Epidermal melanocyte (primary cell): ENCODE data around the gene ADARB2.

Source experiments
- DNase-seq: peaks from one replicate; pipeline ENCODE4 v3.0.0; 2011; ENCODE audit warnings: low spot score; ENCODE audit not compliant: insufficient read length

ADARB2 gene

GRCh38 chr10:1687190-1687589, 50.1 kb downstream of the ADARB2 start:
- DNase-seq: no peak

DNA sequence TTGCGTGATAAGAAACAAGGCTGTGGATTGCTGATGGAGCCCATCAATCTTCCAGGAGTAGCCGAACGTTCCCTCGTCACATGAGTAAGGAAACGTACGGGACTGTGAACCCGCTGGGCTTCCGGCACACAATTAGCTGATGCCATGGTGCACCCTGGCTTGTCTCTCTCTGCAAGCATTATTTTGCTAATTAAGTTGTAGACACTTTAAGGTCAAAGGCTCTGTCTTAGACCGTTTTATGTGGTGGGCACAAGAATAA, 50.9 kb downstream of the ADARB2 start:
- DNase-seq: no peak

- DNase-seq: no peak
These were observed 51.4 kb downstream of the ADARB2 start for GRCh38 chr10:1685699-1686490.

DNA sequence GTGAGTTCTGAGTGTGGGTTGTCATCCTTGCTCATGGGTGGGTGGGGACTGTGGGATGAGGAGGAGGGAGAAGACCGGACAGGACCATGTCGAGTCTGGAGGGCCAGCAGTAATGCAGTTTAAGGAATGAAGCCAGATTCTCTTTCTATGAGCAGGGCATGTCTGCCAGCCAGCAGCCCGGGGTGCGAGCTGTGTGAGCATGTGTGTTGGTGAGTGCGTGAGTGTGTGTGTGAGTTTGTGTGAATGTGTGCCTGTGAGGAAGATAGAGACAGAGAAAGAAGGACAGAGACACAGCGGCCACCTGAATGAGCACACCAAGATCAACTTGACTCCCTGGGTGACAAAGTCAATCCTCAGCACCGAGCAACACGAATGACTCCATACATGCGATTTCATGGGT, 52.3 kb downstream of the ADARB2 start:
- DNase-seq: no peak

GRCh38 chr10:1683649-1684048, 53.7 kb downstream of the ADARB2 start:
- DNase-seq: no peak

GRCh38 chr10:1679821-1680650, 57.3 kb downstream of the ADARB2 start:
- no peak for DNase-seq

DNA sequence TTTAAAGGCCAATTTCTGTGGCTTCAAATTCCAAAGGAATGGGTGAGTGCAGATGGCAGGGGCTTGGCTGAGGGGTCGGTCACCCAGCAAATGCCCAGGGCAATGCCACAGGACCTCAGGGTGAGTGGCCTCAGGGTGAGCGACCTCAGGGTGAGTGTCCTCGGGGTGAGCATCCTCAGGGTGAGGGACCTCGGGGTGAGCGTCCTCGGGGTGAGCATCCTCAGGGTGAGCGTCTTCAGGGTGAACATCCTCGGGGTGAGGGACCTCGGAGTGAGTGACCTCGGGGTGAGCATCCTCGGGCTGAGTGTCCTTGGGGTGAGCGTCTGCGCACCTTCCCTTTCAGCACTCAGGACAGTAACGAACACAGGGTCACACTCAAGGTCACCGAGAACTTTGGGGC, 59.2 kb downstream of the ADARB2 start:
- DNase-seq: no peak

DNA sequence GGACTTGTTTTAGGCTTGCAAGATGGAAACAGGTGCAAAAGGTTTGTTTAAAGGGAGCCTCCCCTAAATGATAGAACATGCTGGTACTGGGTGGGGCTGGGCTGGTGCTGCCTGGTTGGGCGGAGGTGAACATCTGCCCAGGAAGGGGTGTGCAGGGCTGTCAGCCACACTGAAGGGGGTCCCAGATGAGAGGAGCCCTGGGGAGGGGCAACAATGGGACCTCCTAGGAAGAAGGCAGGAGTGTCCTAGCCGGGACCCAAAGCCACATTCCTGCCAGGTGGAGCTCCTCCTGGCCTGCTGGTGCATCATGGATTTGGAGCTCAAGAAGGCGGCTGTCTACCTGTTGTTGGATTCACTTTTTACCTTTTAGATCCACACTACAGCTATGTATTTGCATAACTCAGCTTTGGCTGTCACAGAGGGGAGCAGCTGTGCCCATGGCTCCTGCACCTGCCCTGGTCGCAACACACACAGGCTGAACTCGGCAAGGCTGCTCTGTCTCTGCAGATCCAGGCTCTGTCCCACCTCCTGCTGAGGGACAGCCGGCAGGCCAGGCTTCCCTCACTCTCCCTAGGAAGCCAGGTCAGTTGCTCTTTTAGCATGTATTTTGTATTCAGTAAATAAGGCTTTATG, 59.9 kb downstream of the ADARB2 start:
- DNase-seq: no peak

- DNase-seq: no peak
These were observed 62.8 kb downstream of the ADARB2 start for GRCh38 chr10:1674501-1674900.

DNA sequence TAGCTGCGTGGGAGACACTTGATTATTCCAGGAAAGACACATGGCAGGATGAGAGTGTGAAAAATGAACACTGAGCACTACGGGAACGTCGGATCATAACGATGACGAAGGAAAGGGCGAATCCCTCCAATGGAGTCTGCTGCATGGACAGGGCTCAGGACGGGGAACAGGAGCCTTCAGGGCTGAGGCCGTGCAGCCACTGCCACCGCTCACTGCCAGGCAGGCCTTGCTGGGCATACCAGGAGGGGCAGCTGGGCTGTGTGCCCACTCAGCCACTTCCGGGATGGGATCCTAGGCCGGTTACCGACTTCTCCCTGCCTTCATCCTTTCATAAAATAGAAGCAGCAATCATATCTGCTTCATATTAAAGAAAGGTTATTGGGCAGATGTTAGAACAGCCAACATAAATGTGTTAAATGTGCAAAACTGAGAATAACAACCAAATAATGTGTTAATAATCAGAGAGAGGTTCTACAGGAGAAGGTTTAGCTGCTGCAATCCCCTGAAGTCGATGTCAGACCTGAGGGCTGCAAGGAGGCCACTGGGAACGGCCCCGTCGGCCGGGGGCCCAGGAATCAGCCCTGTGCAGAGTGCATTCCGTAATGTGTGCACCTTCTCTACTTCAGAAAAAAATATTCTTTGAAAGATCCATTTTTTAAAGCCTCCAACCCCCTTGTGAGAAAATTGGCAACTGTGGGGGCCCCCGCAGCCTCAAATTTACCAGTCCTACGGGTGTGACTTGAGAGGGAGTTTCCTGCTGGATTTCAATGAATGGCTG, 63.6 kb downstream of the ADARB2 start:
- no peak for DNase-seq

DNA sequence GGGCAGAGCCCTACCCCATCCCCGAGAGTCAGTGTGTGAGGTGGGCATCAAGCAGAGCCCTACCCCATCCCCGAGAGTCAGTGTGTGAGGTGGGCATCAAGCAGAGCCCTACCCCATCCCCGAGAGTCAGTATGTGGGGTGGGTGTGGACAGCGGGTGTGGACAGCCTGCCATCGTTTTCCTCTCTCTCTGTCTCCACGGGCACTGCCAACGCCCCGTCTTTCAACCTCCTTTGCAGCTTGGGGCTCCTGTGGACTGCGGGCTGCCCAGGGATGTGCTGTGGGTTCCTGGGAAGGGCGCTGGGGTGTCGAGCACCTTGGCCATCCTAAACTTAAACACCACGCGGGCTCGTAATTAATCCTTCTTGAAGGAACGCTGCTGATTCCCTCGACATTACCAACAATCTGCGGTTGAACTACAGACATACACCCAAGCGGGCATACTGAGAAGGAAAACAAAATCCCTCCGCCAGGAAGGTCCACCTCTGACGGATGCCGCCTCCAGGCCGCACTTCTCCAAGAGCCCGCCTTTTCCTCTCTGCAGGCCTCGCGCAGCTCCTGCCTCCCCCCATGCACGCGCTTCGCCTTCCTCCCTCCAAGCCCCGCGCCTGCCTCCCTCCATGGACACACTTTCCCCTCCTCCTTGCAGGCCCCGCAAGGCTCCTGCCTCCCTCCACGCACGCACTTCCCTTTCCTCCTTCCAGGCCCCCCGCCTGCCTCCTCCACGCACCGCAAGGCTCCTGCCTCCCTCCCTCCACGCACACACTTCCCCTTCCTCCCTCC, 65.1 kb downstream of the ADARB2 start:
- DNase-seq: no peak

DNA sequence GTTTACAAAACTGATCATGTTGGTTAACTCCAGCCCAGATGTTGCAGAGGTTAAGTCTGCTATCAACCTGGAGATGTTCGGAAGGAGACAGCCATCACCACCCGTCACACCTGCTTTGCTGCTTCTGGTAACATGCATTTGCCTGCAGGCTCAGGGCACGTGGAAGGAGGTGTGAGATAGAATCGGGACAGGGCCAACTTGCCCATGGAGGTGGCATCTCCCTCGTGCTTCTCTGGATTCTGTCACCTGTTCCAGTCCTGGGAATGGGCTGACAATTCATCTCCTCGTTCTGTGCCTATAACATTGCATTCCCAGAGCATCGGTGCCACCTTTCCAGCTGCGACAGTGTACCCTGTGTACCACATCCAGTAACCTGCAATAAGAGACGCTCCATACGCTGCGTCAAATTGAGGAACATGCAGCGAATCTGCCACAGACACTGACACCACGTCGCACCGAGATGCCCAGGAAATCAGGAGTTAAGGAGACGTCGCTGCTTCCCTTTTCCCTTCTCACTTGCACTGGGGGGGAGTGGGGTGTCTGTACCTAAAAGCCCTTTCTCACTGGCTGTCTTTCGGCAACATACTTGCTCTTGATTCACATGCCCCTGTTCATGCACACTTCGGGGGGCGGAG, 65.8 kb downstream of the ADARB2 start:
- DNase-seq: no peak

DNA sequence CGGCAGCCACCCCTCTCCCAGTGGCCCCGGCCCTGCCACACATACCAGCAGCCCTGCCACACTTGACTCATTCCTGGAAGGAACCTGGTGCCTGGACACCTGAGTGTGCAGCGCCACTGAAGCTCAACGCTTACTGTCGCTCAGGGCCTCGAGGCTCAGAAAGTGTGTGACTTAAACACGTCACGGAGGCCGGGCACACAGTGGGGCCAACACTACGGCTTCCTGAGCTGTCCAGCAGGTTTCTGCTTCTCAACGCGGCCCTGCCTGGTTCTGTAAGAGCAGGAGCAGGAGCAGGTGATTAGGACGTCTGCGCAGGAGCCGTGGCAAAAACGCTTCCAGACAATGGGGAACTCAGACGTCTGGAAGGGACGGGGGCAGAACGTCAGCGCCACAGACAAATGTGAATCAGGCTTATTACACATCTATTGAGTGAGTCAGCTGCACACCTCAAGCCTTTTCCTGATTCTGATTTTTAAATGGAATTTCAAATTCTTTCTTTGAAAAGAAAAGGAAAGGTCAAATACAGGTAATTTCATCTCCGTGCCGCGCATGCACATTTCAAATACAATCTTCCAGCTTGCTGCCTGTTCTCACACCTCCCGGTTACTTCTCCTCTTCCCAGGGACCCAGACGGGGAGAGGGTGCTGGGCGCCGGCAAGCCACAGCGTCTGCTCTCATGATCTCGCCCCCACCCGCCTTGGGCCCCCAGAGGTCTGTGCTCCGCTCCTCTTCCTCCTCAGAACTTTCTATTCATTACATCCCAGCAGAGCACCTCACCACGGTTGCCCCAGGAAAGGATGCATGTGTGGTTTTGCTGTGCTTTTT, 66.6 kb downstream of the ADARB2 start:
- DNase-seq: no peak

- no peak for DNase-seq
These were observed 67.9 kb downstream of the ADARB2 start for GRCh38 chr10:1669433-1669832.

DNA sequence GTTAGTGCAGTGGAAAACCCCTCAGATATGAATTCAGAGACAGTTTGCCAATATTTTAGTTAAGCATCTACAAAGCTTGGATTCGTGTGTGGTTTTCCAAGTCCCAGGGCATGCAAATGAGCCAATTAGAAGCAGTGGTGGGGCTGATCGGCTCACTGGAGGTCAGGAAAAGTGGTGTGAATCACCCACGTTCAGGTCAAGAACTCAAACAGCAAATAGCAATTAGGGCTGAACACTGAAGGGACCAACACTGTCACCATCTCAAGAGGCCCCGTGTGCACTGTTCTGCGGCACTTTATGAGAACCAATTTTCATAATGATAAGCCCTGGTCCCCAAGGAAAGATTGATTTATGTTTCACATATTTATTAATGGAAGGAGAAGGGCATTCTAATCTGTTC, 68.9 kb downstream of the ADARB2 start:
- DNase-seq: no peak

- no peak for DNase-seq
These were observed 69.9 kb downstream of the ADARB2 start for GRCh38 chr10:1667392-1667791.

DNA sequence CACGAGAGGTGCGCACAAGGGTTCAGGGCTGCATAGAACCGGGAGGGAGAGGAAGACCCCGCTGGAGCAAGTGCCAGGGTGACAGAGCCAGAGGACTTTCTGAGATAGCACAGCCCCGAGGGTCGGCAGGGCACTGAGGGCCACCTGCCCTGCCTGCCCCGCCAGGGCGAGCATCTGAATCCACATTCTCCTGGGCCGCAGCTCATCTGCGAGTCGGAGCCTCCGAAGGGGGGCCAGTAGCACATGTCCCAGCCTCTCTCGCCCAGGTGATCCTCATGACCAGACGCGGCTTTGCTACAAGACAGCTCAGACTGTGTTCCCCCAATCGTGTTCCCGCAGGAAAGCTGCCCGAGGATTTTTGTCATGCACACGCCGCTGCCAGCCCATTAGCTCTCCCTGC, 71.2 kb downstream of the ADARB2 start:
- DNase-seq: no peak

- DNase-seq: no peak
These were observed 71.6 kb downstream of the ADARB2 start for GRCh38 chr10:1665681-1666080.

DNA sequence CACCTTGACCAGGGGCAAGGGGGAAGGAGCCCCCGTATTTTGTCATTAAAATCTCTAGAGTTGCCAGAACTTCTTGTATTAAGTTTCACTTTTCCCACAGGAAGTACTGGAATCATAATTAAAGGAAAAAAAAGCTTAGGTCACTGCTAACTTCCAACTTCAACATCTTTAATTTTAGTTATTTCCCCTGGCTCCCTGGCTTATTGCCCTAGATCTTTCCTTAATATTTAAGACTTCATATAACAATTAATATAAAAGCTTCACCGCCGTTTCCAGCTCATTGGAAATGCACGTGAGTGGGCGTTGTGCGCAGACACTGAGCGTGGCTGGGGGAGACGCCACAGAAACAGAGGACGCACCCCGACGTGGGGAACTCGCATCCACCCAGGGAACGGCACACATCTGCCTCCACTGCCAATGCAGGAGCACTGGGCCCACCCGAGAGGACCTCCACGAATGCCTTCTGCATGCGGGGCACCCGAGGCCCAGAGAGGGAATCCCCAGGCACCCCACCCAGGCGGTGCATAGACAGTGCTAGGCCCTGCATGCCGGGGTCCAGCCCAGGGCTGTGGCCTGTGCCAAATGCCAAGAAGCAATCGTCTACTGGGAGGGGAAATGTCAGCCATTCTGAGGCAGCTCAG, 72.2 kb downstream of the ADARB2 start:
- no peak for DNase-seq
